ENCODE data around the gene PSG1. TPM values are rescaled to one million over a fixed set of nuclear protein-coding genes. Genes with fewer than 3 reads are reported as not detected.
"Not testable (repeated sequence)": the region's sequence is repeated elsewhere in the genome, so short reads cannot be mapped to it uniquely, and the experiment has no call there.

PSG1 gene
- total and polyA plus RNA-seq, 2 experiments from 2014 or later, result 0.07 TPM; not detected in 1

GRCh38 chr19:42906162-42906561 lies 26.6 kb upstream of the PSG1 start:
- not testable (repeated sequence) for H2AFZ ChIP-seq; H3K27ac ChIP-seq; H3K9me2 ChIP-seq (replicated peaks; ENCODE audit: insufficient read depth); H3K9me3 ChIP-seq (ENCODE audit: low read depth); H3K4me2 ChIP-seq; H4K20me1 ChIP-seq (ENCODE audit: insufficient read depth, poor library complexity, severe bottlenecking); H3K79me2 ChIP-seq; H3K36me3 ChIP-seq (replicated peaks; ENCODE audit: insufficient read depth, low read depth); H3K4me3 ChIP-seq; DNase-seq (ENCODE audit: low spot score); H3K27me3 ChIP-seq; H3K4me1 ChIP-seq (ENCODE audit: insufficient read depth)
- WGBS (ENCODE audit: low lambda C conversion rate, missing lambda C conversion rate), result 32% methylated on average over 5 of the region's 5 CpGs

- 69% methylated on average over 4 of the region's 4 CpGs for WGBS (ENCODE audit: low lambda C conversion rate, missing lambda C conversion rate)
- H2AFZ ChIP-seq; H3K4me1 ChIP-seq (ENCODE audit: insufficient read depth); H3K9me2 ChIP-seq (replicated peaks; ENCODE audit: insufficient read depth); H3K27ac ChIP-seq; H3K79me2 ChIP-seq; H3K36me3 ChIP-seq (replicated peaks; ENCODE audit: insufficient read depth, low read depth); H3K4me3 ChIP-seq; H3K9me3 ChIP-seq (ENCODE audit: low read depth); H3K4me2 ChIP-seq; H4K20me1 ChIP-seq (ENCODE audit: insufficient read depth, poor library complexity, severe bottlenecking); DNase-seq (ENCODE audit: low spot score); H3K27me3 ChIP-seq: not testable (repeated sequence)
Observed at GRCh38 chr19:42900561-42900960, 21.0 kb upstream of the PSG1 start.

- not testable (repeated sequence) for H2AFZ ChIP-seq; H3K4me2 ChIP-seq; DNase-seq (ENCODE audit: low spot score); H3K4me1 ChIP-seq (ENCODE audit: insufficient read depth); H3K4me3 ChIP-seq; H3K36me3 ChIP-seq (replicated peaks; ENCODE audit: insufficient read depth, low read depth); H3K9me3 ChIP-seq (ENCODE audit: low read depth); H3K9me2 ChIP-seq (replicated peaks; ENCODE audit: insufficient read depth); H3K27ac ChIP-seq; H3K79me2 ChIP-seq; H4K20me1 ChIP-seq (ENCODE audit: insufficient read depth, poor library complexity, severe bottlenecking); H3K27me3 ChIP-seq
- WGBS (ENCODE audit: low lambda C conversion rate, missing lambda C conversion rate), result 67% methylated on average over 12 of the region's 12 CpGs
Observed at GRCh38 chr19:42899674-42900073, 20.2 kb upstream of the PSG1 start.

- 74% methylated on average over 1 of the region's 1 CpG for WGBS (ENCODE audit: low lambda C conversion rate, missing lambda C conversion rate)
- not testable (repeated sequence) for H3K4me1 ChIP-seq (ENCODE audit: insufficient read depth); H3K79me2 ChIP-seq; H3K9me3 ChIP-seq (ENCODE audit: low read depth); H3K27ac ChIP-seq; H3K4me3 ChIP-seq; H3K4me2 ChIP-seq; H3K27me3 ChIP-seq; H2AFZ ChIP-seq; H3K36me3 ChIP-seq (replicated peaks; ENCODE audit: insufficient read depth, low read depth); DNase-seq (ENCODE audit: low spot score); H4K20me1 ChIP-seq (ENCODE audit: insufficient read depth, poor library complexity, severe bottlenecking); H3K9me2 ChIP-seq (replicated peaks; ENCODE audit: insufficient read depth)
Observed at GRCh38 chr19:42899110-42899509, 19.6 kb upstream of the PSG1 start.

GRCh38 chr19:42898656-42899055 lies 19.1 kb upstream of the PSG1 start:
- not testable (repeated sequence) for H3K27me3 ChIP-seq; H3K4me3 ChIP-seq; H3K4me1 ChIP-seq (ENCODE audit: insufficient read depth); H3K9me2 ChIP-seq (replicated peaks; ENCODE audit: insufficient read depth); H3K36me3 ChIP-seq (replicated peaks; ENCODE audit: insufficient read depth, low read depth); H4K20me1 ChIP-seq (ENCODE audit: insufficient read depth, poor library complexity, severe bottlenecking); H3K4me2 ChIP-seq; H3K27ac ChIP-seq; H3K79me2 ChIP-seq; H2AFZ ChIP-seq; H3K9me3 ChIP-seq (ENCODE audit: low read depth); DNase-seq (ENCODE audit: low spot score)
- WGBS (ENCODE audit: low lambda C conversion rate, missing lambda C conversion rate), result 72% methylated on average over 1 of the region's 1 CpG

- H3K4me2 ChIP-seq; H3K27me3 ChIP-seq; H3K36me3 ChIP-seq (replicated peaks; ENCODE audit: insufficient read depth, low read depth); H3K4me1 ChIP-seq (ENCODE audit: insufficient read depth); H4K20me1 ChIP-seq (ENCODE audit: insufficient read depth, poor library complexity, severe bottlenecking); H2AFZ ChIP-seq; H3K27ac ChIP-seq; H3K9me2 ChIP-seq (replicated peaks; ENCODE audit: insufficient read depth); H3K79me2 ChIP-seq; H3K9me3 ChIP-seq (ENCODE audit: low read depth); H3K4me3 ChIP-seq; DNase-seq (ENCODE audit: low spot score): not testable (repeated sequence)
- WGBS (ENCODE audit: low lambda C conversion rate, missing lambda C conversion rate), result 32% methylated on average over 1 of the region's 1 CpG
Observed at GRCh38 chr19:42897729-42898128, 18.2 kb upstream of the PSG1 start.

- H3K36me3 ChIP-seq (replicated peaks; ENCODE audit: insufficient read depth, low read depth); H3K27ac ChIP-seq; H3K4me2 ChIP-seq; H4K20me1 ChIP-seq (ENCODE audit: insufficient read depth, poor library complexity, severe bottlenecking); H3K4me1 ChIP-seq (ENCODE audit: insufficient read depth); H3K9me3 ChIP-seq (ENCODE audit: low read depth); DNase-seq (ENCODE audit: low spot score); H3K4me3 ChIP-seq; H3K79me2 ChIP-seq; H3K27me3 ChIP-seq; H2AFZ ChIP-seq; H3K9me2 ChIP-seq (replicated peaks; ENCODE audit: insufficient read depth): not testable (repeated sequence)
- WGBS (ENCODE audit: low lambda C conversion rate, missing lambda C conversion rate), result 74% methylated on average over 7 of the region's 7 CpGs
Observed at GRCh38 chr19:42890446-42890845, 10.9 kb upstream of the PSG1 start.

GRCh38 chr19:42887876-42888445 lies 8.4 kb upstream of the PSG1 start:
- not testable (repeated sequence) for H3K79me2 ChIP-seq; H4K20me1 ChIP-seq (ENCODE audit: insufficient read depth, poor library complexity, severe bottlenecking); H3K9me2 ChIP-seq (replicated peaks; ENCODE audit: insufficient read depth); H2AFZ ChIP-seq; H3K4me3 ChIP-seq; H3K36me3 ChIP-seq (replicated peaks; ENCODE audit: insufficient read depth, low read depth); H3K9me3 ChIP-seq (ENCODE audit: low read depth); H3K27ac ChIP-seq; H3K4me1 ChIP-seq (ENCODE audit: insufficient read depth); H3K4me2 ChIP-seq; DNase-seq (ENCODE audit: low spot score); H3K27me3 ChIP-seq

- H4K20me1 ChIP-seq (ENCODE audit: insufficient read depth, poor library complexity, severe bottlenecking); H3K36me3 ChIP-seq (replicated peaks; ENCODE audit: insufficient read depth, low read depth); H3K9me2 ChIP-seq (replicated peaks; ENCODE audit: insufficient read depth); H2AFZ ChIP-seq; H3K27ac ChIP-seq; H3K79me2 ChIP-seq; H3K4me3 ChIP-seq; H3K4me1 ChIP-seq (ENCODE audit: insufficient read depth); H3K4me2 ChIP-seq; H3K9me3 ChIP-seq (ENCODE audit: low read depth); H3K27me3 ChIP-seq; DNase-seq (ENCODE audit: low spot score): not testable (repeated sequence)
- WGBS (ENCODE audit: low lambda C conversion rate, missing lambda C conversion rate), result 54% methylated on average over 2 of the region's 2 CpGs
Observed at GRCh38 chr19:42882730-42883129, 3.2 kb upstream of the PSG1 start.

Data from hepatocyte (in vitro differentiated cells).